Lung (tissue), 12 donors: ENCODE measurements around the gene CNTROB. TPM values are rescaled to one million over a fixed set of nuclear protein-coding genes. Genes with fewer than 3 reads are reported as not detected.

Source experiments
- ATAC-seq: fragments of 200-7000 bp; cut with Tn5 transposase; one replicate; pipeline ENCODE4 v1.9.1; 2020; ENCODE audit warnings: moderate number of reproducible peaks; ENCODE audit not compliant: insufficient read depth, low FRiP score
- DNase-seq, 3 donors: peaks; one replicate each; pipeline ENCODE4 v3.0.0-alpha.2; 2013 to 2017
- H3K27ac ChIP-seq, 2 donors: one replicate each; pipeline ENCODE4 v1.5.1; 2013; ENCODE audit warnings: mild to moderate bottlenecking in 2 of 2, moderate library complexity in 2 of 2, control low read depth in 1 of 2, inconsistent platforms in 1 of 2, low read depth in 1 of 2, low read length in 1 of 2
- H3K27me3 ChIP-seq, 3 donors: one replicate each; pipeline ENCODE4 v1.5.1; 2013; ENCODE audit warnings: low read length in 2 of 3; ENCODE audit not compliant: control insufficient read depth in 3 of 3, insufficient read depth in 3 of 3
- H3K36me3 ChIP-seq, 4 donors: one replicate each; pipeline ENCODE4 v1.5.1; 2013; ENCODE audit warnings: low read length in 4 of 4, mild to moderate bottlenecking in 1 of 4, moderate library complexity in 1 of 4; ENCODE audit not compliant: control insufficient read depth in 4 of 4, insufficient read depth in 4 of 4
- H3K4me1 ChIP-seq, 5 donors: one replicate each; pipeline ENCODE4 v1.5.1; 2013; ENCODE audit warnings: low read length in 5 of 5, mild to moderate bottlenecking in 2 of 5, moderate library complexity in 1 of 5; ENCODE audit not compliant: control insufficient read depth in 5 of 5, insufficient read depth in 5 of 5
- H3K4me3 ChIP-seq: one replicate; pipeline ENCODE4 v1.5.1; 2013; ENCODE audit warnings: mild to moderate bottlenecking, control low read depth, moderate library complexity
- H3K9ac ChIP-seq, 2 donors: one replicate each; pipeline ENCODE4 v1.5.1; 2013; ENCODE audit warnings: low read length in 2 of 2, control low read depth in 1 of 2; ENCODE audit not compliant: insufficient read depth in 1 of 2
- H3K9me3 ChIP-seq, 4 donors: one replicate each; pipeline ENCODE4 v1.5.1; 2013; ENCODE audit warnings: low read length in 3 of 4, mild to moderate bottlenecking in 1 of 4, moderate library complexity in 1 of 4; ENCODE audit not compliant: control insufficient read depth in 4 of 4, insufficient read depth in 3 of 4
- CTCF ChIP-seq: IDR thresholded peaks from 2 replicates; pipeline ENCODE4 v1.5.1; 2012; ENCODE audit warnings: mild to moderate bottlenecking; ENCODE audit errors: control extremely low read depth, extremely low read depth
- WGBS, 2 donors: extraction: QIAGEN DNeasy Blood & Tissue Kit; methylation state at CpG; one replicate each; pipeline ENCODE4 v1.1.7; 2013; 5-methylcytosine and 5-hydroxymethylcytosine counted together
- polyA plus RNA-seq, 2 donors: library from polyadenylated mRNA; stranded (reverse); fragments of 200-250 nt; gene quantifications; one replicate each; pipeline ENCODE4 v1.2.1, GENCODE V29; 2013
- total RNA-seq, 2 donors: library from RNA; depleted of rRNA in 1 of 2; stranded (reverse); fragments of >200 nt in 1 of 2; gene quantifications; one replicate each; pipeline ENCODE4 v1.2.1, GENCODE V29; 2014 to 2021
- donor health status: control.
- donor health status: control.
- donor health status: Bipolar disorder and iron deficiency.
- donor health status: healthy.
- donor health status: DM: yes; HTN: yes; CAD: no.

The CNTROB gene
- total and polyA plus RNA-seq, 4 donors = 42.7 to 74.1 (median 66.1) TPM

GRCh38 chr17:7915179-7915610 is 16.8 kb upstream of the CNTROB start:
- DNase-seq = no peak
- TF ChIP-seq CTCF = no peak
- peak overlapping the region; percentile 38 for H3K4me3 ChIP-seq

GRCh38 chr17:7915611-7916384 is 16.2 kb upstream of the CNTROB start, which contains the start of gene RNF227:
TSS of gene RNF227 (minus strand) at chr17:7916289. CDS start at chr17:7916195, 94 bp downstream.
- H3K4me1 ChIP-seq = peaks cover 0 to 19% (median 6%) of the 10 kb centered on the region in 5 donors
- peak within 1 kb of the TSS; percentile 73 to 99 for H3K27ac ChIP-seq
- peak; percentile 99 for DNase-seq
- peaks cover 0 to 15% (median 9%) of the 10 kb centered on the region in 4 donors for H3K36me3 ChIP-seq
- peak within 1 kb of the TSS in 1 of 2 donors; percentile 45 for H3K9ac ChIP-seq
- peak within 1 kb of the TSS; percentile 38 for H3K4me3 ChIP-seq
- no peaks in the 10 kb centered on the region for H3K27me3 ChIP-seq
- peak; percentile 79 for ATAC-seq
- no peaks in the 10 kb centered on the region for H3K9me3 ChIP-seq
- WGBS, 2 donors = 1% methylated on average over 89 to 100 of the region's 100 CpGs
- TF ChIP-seq CTCF = no peak

More at GRCh38 chr17:7915179-7915610, 16.8 kb upstream of the CNTROB start:
- Histone ChIP-seq H3K9me3 (no peaks in the 10 kb centered on the region), H3K27me3 (no peaks in the 10 kb centered on the region), H3K27ac (peak overlapping the region; percentile 38 to 99), H3K9ac (peak overlapping the region in 1 of 2 donors; percentile 45), H3K4me1 (peaks cover 0 to 19% (median 6%) of the 10 kb centered on the region in 5 donors), H3K36me3 (peaks cover 0 to 21% (median 13%) of the 10 kb centered on the region in 4 donors)
- WGBS, 2 donors = 2% methylated on average over 14 to 15 of the region's 15 CpGs
- peak; percentile 28 for ATAC-seq

DNA sequence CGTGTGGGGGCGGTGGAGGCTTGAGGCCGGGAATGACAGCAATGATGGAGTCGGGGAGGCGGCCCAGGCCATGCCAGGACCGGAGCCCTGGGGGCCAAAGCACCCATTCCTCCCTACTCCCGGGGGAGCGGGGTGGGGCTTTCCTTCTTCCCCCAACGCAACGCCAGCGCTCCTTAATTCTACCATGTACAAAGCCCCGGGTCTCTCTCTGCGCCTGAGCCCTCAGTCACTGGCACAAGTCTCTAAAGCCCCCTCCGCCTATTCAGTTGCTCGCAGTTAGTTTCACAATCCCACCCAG is 15.7 kb upstream of the CNTROB start:
- Histone ChIP-seq H3K9ac (no peak overlapping the region), H3K9me3 (no peaks in the 10 kb centered on the region), H3K27me3 (no peaks in the 10 kb centered on the region), H3K4me3 (peak overlapping the region; percentile 38), H3K36me3 (peaks cover 0 to 10% (median 6%) of the 10 kb centered on the region in 4 donors), H3K4me1 (peaks cover 0 to 19% (median 6%) of the 10 kb centered on the region in 5 donors), H3K27ac (peak overlapping the region; percentile 73 to 99)
- 39 to 42% methylated on average over 15 of the region's 15 CpGs for WGBS, 2 donors
- DNase-seq = no peak
- ATAC-seq = no peak
- no peak for TF ChIP-seq CTCF
